Measurements from ENCODE around the gene RNF166.

- TF ChIP-seq CTCF (conservative IDR thresholded peaks at IDR 0.05 in 1 of 2, IDR thresholded peaks at IDR 0.05 in 1 of 2; ENCODE audit: low read depth in 1 of 2, low read length in 2 of 2) (no peak), EZH2 (IDR thresholded peaks at IDR 0.05; ENCODE audit: low read length, missing control alignments) (no peak)
Measured at GRCh38 chr16:88718178-88718577, 12.0 kb upstream of the RNF166 start.
